GM12892 (cell line): ENCODE measurements around the gene CSK.

Experiments used
- POLR2A ChIP-seq: IDR thresholded peaks from 2 replicates; pipeline ENCODE4 v1.6.1; 2011; ENCODE audit warnings: low read depth, low read length, control low read depth
- POLR2AphosphoS5 ChIP-seq: IDR thresholded peaks from 2 replicates; pipeline ENCODE4 v1.6.1; 2011; ENCODE audit warnings: low read depth, low read length, control low read depth

DNA sequence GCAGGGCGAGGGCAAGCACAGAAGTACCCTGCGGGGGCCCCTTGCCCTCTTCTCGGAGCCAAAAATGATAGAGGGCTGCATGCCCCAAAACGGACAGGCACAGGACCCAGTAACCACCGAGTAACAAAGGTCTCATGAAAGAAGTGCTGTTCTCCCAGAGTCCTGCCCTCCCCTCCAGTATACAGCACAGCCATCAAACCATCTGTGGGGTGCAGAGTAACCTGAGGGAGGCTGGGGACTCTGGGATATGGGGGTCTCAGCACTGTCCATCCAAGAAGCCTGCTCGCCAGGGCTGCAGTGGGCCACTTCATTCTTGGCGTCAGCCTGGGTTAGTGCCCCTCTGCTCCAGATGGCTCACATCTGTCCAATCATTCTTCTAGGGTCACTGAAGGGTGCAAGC, 55.0 kb downstream of the CSK start:
- TF ChIP-seq POLR2A (no peak), POLR2AphosphoS5 (no peak)
